ENCODE data around the gene CD44. TPM values are rescaled to one million over a fixed set of nuclear protein-coding genes. Genes with fewer than 3 reads are reported as not detected.

CD44 gene
- polyA plus RNA-seq, 1 of the 3 experiments (the other 2 are of a cell fraction) = 457 TPM

DNA sequence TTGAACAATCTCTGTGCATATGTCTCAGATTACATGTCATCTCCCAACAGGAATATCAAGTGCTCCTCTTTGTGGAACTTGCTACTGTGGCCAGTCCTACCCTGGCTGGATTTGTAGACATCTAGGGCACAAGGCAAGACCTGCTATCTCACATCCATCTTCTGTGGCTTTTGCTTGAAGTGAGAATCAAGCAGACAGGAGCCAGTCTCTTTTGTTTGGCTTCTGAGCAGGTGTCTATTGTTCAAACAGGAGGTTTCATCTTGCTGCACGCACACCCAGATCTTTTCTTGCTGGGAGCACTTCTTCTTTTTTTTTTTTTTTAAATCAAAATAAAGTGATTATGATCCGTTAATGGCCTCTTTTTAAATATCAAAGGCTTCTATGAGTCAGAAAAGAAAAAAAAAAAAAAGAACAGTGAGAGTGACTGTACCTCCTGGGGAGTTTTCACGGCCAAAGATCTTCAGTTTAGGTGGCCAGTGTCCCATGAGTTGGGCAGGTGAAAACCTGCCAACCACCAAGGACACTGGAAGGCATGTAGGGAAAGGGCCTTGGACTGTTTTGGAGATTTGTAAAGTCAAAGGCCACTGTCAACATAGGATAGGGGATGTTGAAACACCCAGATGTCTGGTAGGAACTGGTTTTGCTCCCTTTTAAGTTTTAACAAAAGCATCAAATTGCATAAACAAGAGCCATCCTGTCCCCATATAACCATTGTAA lies 78.1 kb downstream of the CD44 start:
- Histone ChIP-seq H3K79me2 (ENCODE audit: insufficient read depth) (peaks cover 48% of the 10 kb centered on the region; the same call in 1 of the 2 replicates), H3K27me3 (ENCODE audit: insufficient read depth) (no peaks in the 10 kb centered on the region), H2AFZ (ENCODE audit: low read depth) (no peak overlapping the region), H3K27ac (ENCODE audit: low read depth in 2 of 2, low read length in 1 of 2) (peak overlapping the region in 1 of 2 experiments; percentile 33; a peak in 2 of 4 replicates), H3F3A (replicated peaks; ENCODE audit: insufficient read depth) (peaks cover 42% of the 10 kb centered on the region), H3K9me2 (no peaks in the 10 kb centered on the region), H3K9ac (no peak overlapping the region), H3K4me2 (no peak overlapping the region), H3K4me3 (ENCODE audit: low read depth in 2 of 2, low read length in 1 of 2) (no peak overlapping the region), H3K9me3 (no peaks in the 10 kb centered on the region), H3K36me3 (replicated peaks in 1 of 2; ENCODE audit: control insufficient read depth in 1 of 2, insufficient read depth in 2 of 2, low read length in 1 of 2) (peaks cover 21 to 74% of the 10 kb centered on the region in 2 experiments), H4K20me1 (ENCODE audit: insufficient read depth) (no peaks in the 10 kb centered on the region), H3K4me1 (ENCODE audit: control insufficient read depth in 1 of 2, insufficient read depth in 2 of 2, low read depth in 1 of 2, low read length in 1 of 2) (peaks cover 0 to 36% of the 10 kb centered on the region in 2 experiments; a peak in 2 of 4 replicates)
- ChIA-PET POLR2A (no interaction called here), CTCF (no interaction called here)
- no peak for DNase-seq
- 82% methylated on average over 3 of the region's 3 CpGs for WGBS (ENCODE audit: low lambda C conversion rate)
- TF ChIP-seq, protein P1, sequence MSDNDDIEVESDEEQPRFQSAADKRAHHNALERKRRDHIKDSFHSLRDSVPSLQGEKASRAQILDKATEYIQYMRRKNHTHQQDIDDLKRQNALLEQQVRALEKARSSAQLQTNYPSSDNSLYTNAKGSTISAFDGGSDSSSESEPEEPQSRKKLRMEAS (IDR thresholded peaks at IDR 0.05; ENCODE audit: low read depth) = no peak
- no peak for TF ChIP-seq EZH2phosphoT487 (IDR thresholded peaks at IDR 0.05; ENCODE audit: borderline replicate concordance, low read depth)

DNA sequence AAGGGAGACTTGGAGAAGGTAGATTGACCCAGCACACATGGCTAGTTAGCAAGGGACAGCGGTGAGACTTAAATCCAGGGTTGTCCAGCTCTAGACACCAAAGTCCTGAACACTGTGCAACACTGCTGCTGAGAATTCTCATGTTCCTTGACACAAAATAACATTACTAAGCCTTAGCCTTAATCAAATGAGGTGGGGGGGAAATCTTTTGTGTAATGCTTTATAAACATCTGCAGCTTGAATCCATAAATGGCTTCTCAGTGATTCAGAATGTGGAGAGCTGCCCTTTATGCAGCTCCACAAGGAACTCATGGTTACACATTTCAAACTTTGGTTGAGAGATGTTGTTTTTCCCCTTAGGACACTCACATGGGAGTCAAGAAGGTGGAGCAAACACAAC lies 80.0 kb downstream of the CD44 start:
- no peaks in the 10 kb centered on the region for H3K9me2 ChIP-seq
- WGBS (ENCODE audit: low lambda C conversion rate) = 100% methylated on average over 1 of the region's 1 CpG
- H3K79me2 ChIP-seq (ENCODE audit: insufficient read depth) = peaks cover 38% of the 10 kb centered on the region; the same call in 1 of the 2 replicates
- no peak overlapping the region for H3K4me3 ChIP-seq (ENCODE audit: low read depth in 2 of 2, low read length in 1 of 2)
- no peaks in the 10 kb centered on the region for H3K9me3 ChIP-seq
- H3K27ac ChIP-seq (ENCODE audit: low read depth in 2 of 2, low read length in 1 of 2) = peak overlapping the region in 1 of 2 experiments; percentile 20; a peak in 1 of 4 replicates
- H3K9ac ChIP-seq = no peak overlapping the region
- no peak for DNase-seq
- TF ChIP-seq NRF1 (IDR thresholded peaks at IDR 0.05; ENCODE audit: low read depth, low read length) = no peak
- no peak for TF ChIP-seq POLR2AphosphoS5 (IDR thresholded peaks at IDR 0.05; ENCODE audit: low read depth, low read length)
- TF ChIP-seq RAD21 (IDR thresholded peaks at IDR 0.05; ENCODE audit: low read length) = no peak
- no peak for TF ChIP-seq TEAD4 (IDR thresholded peaks at IDR 0.05; ENCODE audit: borderline replicate concordance, insufficient read depth)
- TF ChIP-seq ZBTB33 (IDR thresholded peaks at IDR 0.05; ENCODE audit: borderline replicate concordance, low read depth) = no peak
- no peak for TF ChIP-seq MXI1 (IDR thresholded peaks at IDR 0.05; ENCODE audit: low read depth, low read length)
- no peaks in the 10 kb centered on the region for H3K27me3 ChIP-seq (ENCODE audit: insufficient read depth)
- H2AFZ ChIP-seq (ENCODE audit: low read depth) = no peak overlapping the region
- H3F3A ChIP-seq (replicated peaks; ENCODE audit: insufficient read depth) = peaks cover 33% of the 10 kb centered on the region
- H3K4me1 ChIP-seq (ENCODE audit: control insufficient read depth in 1 of 2, insufficient read depth in 2 of 2, low read depth in 1 of 2, low read length in 1 of 2) = peaks cover 13 to 44% of the 10 kb centered on the region in 2 experiments
- ChIA-PET CTCF (no interaction called here), POLR2A (no interaction called here)
- H4K20me1 ChIP-seq (ENCODE audit: insufficient read depth) = no peaks in the 10 kb centered on the region
- H3K36me3 ChIP-seq (replicated peaks in 1 of 2; ENCODE audit: control insufficient read depth in 1 of 2, insufficient read depth in 2 of 2, low read length in 1 of 2) = peaks cover 21 to 76% of the 10 kb centered on the region in 2 experiments
- no peak overlapping the region for H3K4me2 ChIP-seq
